ENCODE results near the gene IDH3A.

The IDH3A gene

DNA sequence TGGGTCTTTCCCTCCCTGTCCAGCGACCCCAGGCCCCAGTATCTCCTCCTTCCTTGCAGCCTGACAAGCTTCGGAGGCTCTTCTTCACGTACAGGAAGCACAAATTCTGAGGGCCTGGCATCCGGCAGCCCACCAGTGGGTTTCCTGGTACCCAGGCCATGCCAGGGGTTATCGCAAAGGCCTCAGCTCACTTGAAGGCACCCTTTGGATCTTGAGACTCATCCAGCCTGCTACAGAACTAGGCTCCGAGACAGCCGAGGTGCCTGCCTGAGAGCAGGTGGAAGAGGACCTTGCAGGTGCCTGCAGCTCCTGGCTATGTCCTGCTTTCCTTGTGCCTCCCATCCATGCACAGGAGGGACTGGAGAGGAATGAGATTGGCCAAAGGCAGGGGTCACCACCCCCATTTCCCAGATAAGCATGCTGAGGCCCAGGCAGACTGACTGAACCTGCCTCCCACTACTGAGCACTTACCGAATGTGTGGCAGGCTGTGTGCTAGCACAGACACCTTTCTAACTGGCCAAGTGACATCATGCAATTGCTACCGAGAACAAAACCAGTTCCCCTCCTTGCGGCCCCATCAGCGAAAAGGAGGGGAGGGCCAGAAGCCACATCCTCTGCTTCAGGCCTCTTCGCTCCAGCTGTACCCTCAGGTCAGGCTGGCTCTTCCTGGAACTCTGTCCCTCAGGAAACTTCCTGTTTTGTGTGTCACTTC lies 45.6 kb upstream of the IDH3A start:
- no peaks in the 10 kb centered on the region for H3K27me3 Mint-ChIP-seq (ENCODE audit: low read depth)
- no peak overlapping the region for H3K4me3 Mint-ChIP-seq
- no peaks in the 10 kb centered on the region for H3K9me3 Mint-ChIP-seq
- H3K36me3 Mint-ChIP-seq (ENCODE audit: low read depth), result no peaks in the 10 kb centered on the region
- peak overlapping the region in 1 of 3 experiments; percentile 0 for H3K27ac Mint-ChIP-seq
- peaks cover 8% of the 10 kb centered on the region for H3K4me1 Mint-ChIP-seq
- TF ChIP-seq, protein P1, sequence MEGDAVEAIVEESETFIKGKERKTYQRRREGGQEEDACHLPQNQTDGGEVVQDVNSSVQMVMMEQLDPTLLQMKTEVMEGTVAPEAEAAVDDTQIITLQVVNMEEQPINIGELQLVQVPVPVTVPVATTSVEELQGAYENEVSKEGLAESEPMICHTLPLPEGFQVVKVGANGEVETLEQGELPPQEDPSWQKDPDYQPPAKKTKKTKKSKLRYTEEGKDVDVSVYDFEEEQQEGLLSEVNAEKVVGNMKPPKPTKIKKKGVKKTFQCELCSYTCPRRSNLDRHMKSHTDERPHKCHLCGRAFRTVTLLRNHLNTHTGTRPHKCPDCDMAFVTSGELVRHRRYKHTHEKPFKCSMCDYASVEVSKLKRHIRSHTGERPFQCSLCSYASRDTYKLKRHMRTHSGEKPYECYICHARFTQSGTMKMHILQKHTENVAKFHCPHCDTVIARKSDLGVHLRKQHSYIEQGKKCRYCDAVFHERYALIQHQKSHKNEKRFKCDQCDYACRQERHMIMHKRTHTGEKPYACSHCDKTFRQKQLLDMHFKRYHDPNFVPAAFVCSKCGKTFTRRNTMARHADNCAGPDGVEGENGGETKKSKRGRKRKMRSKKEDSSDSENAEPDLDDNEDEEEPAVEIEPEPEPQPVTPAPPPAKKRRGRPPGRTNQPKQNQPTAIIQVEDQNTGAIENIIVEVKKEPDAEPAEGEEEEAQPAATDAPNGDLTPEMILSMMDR (IDR thresholded peaks at IDR 0.05; ENCODE audit: unreplicated experiment in 3 of 3), result no peak

- Mint-ChIP-seq H3K27me3 (ENCODE audit: low read depth) (no peaks in the 10 kb centered on the region), H3K27ac (peak overlapping the region in 1 of 3 experiments; percentile 0), H3K9me3 (no peaks in the 10 kb centered on the region), H3K4me3 (no peak overlapping the region), H3K36me3 (ENCODE audit: low read depth) (no peaks in the 10 kb centered on the region), H3K4me1 (peaks cover 8% of the 10 kb centered on the region)
- TF ChIP-seq, protein P1 (IDR thresholded peaks at IDR 0.05; ENCODE audit: unreplicated experiment in 3 of 3), result no peak
These were observed 45.1 kb upstream of the IDH3A start for GRCh38 chr15:78104119-78104479.

DNA sequence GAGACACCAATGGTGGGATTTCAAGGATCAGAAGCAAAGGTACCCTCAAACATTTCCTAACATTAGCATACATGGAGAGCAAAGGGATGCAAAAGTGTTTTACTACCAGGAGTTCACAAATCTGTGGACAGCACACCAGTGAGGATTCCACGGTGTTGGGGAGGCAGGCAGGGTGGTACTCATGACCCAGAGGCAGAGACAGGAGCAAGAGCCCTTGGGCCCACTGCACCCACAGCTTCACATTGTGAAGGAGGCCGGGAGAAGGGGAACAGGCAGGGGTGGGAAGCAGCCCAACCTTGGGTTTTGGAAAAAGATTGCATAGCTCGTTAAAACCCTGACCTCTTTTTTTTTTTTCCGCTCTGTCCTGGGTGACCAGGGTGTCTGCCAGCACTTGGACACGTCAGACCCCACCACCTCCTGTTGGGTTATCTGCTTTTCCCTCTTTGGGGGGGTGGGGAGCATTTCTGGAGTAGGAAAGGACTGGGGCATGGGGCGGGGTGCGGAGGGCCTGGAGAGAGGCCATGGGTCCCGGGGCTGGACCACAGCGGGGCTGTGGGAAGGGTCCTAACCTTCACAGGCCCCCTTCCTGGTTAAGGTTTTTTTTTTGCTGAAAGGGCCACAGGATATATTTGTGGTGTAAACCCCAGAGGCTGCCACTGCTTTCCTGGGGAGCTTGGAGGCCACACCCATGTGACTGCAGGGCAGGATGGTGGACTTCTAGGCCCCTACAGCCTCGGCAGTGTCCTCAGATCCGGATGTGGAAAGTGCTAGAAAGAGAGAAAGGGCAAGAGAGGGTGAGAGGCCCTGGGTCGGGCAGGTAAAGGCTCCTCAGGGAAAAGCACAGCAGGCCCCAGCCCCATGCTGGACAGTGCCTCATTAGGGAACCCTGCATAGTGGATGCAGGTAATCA lies 44.3 kb upstream of the IDH3A start:
- Mint-ChIP-seq H3K36me3 (ENCODE audit: low read depth) (no peaks in the 10 kb centered on the region), H3K27ac (peak overlapping the region in 1 of 3 experiments; percentile 0), H3K27me3 (ENCODE audit: low read depth) (no peaks in the 10 kb centered on the region), H3K4me1 (peaks cover 8% of the 10 kb centered on the region), H3K9me3 (no peaks in the 10 kb centered on the region), H3K4me3 (no peak overlapping the region)
- TF ChIP-seq, protein P1 (IDR thresholded peaks at IDR 0.05; ENCODE audit: unreplicated experiment in 3 of 3), result no peak

GRCh38 chr15:78105476-78106241 lies 43.5 kb upstream of the IDH3A start:
- Mint-ChIP-seq H3K9me3 (no peaks in the 10 kb centered on the region), H3K4me3 (no peak overlapping the region)

DNA sequence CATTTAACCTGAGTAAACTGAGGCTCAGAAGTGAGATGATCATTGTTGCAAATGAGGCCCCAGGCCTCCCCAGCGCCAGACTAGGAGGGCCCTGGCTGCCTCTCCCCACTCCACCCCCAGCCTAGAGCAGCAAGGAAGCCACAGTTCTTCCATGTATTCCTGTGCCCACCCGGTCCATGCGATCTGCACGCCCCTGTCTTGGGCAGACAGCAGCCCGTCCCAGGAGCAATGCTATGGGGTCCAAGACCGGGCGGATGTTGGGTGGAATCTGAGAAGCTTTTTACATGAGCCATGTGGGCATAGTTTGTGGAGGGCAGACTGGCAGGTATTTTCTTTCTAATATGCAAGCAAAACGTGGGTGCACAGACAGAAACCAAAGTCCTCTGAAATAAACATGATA lies 41.7 kb upstream of the IDH3A start:
- Mint-ChIP-seq H3K27ac (no peak overlapping the region), H3K4me1 (peaks cover 8% of the 10 kb centered on the region), H3K27me3 (ENCODE audit: low read depth) (no peaks in the 10 kb centered on the region), H3K36me3 (ENCODE audit: low read depth) (no peaks in the 10 kb centered on the region), H3K9me3 (no peaks in the 10 kb centered on the region), H3K4me3 (no peak overlapping the region)
- TF ChIP-seq, protein P1 (IDR thresholded peaks at IDR 0.05; ENCODE audit: unreplicated experiment in 3 of 3), result no peak

More at GRCh38 chr15:78105476-78106241, 43.5 kb upstream of the IDH3A start:
- H3K27me3 Mint-ChIP-seq (ENCODE audit: low read depth), result no peaks in the 10 kb centered on the region
- TF ChIP-seq, protein P1 (IDR thresholded peaks at IDR 0.05; ENCODE audit: unreplicated experiment in 3 of 3), result no peak
- no peaks in the 10 kb centered on the region for H3K36me3 Mint-ChIP-seq (ENCODE audit: low read depth)
- peaks cover 8% of the 10 kb centered on the region for H3K4me1 Mint-ChIP-seq
- peak overlapping the region in 1 of 3 experiments; percentile 54 for H3K27ac Mint-ChIP-seq
